Heart right ventricle (tissue), 16 donors: ENCODE measurements around the gene BET1L. TPM values are rescaled to one million over a fixed set of nuclear protein-coding genes. Genes with fewer than 3 reads are reported as not detected.

Source experiments
- ATAC-seq, 8 donors: fragments of 200-7000 bp; cut with Tn5 transposase; one replicate each; pipeline ENCODE4 v1.9.1; 2020; ENCODE audit warnings: mild to moderate bottlenecking in 8 of 8, moderate library complexity in 8 of 8, moderate number of reproducible peaks in 1 of 8
- DNase-seq, 2 donors: peaks; one replicate each; pipeline ENCODE4 v3.0.0-alpha.2; 2020
- H3K27ac ChIP-seq, 10 donors: fragments of 200-600 bp; sonication (generic) in 2 of 10; one replicate each; pipeline versions ENCODE4 v1.5.0 to v1.8.0; 2020 to 2022; ENCODE audit warnings: mild to moderate bottlenecking in 3 of 10
- H3K27me3 ChIP-seq, 7 donors: fragments of 200-600 bp; one replicate each; pipeline ENCODE4 v1.8.0; 2021 to 2022; ENCODE audit warnings: mild to moderate bottlenecking in 2 of 7
- H3K36me3 ChIP-seq, 9 donors: fragments of 200-600 bp; sonication (generic) in 1 of 9; one replicate each; pipeline versions ENCODE4 v1.5.0 to v1.8.0; 2020 to 2022; ENCODE audit warnings: mild to moderate bottlenecking in 2 of 9
- H3K4me1 ChIP-seq, 9 donors: fragments of 200-600 bp; sonication (generic) in 1 of 9; one replicate each; pipeline versions ENCODE4 v1.5.0 to v1.8.0; 2020 to 2022; ENCODE audit warnings: mild to moderate bottlenecking in 4 of 9
- H3K4me3 ChIP-seq, 10 donors: fragments of 200-600 bp; sonication (generic) in 2 of 10; one replicate each; pipeline versions ENCODE4 v1.5.0 to v1.8.0; 2020 to 2022; ENCODE audit warnings: mild to moderate bottlenecking in 7 of 10, moderate library complexity in 2 of 10
- H3K9me3 ChIP-seq, 11 donors: fragments of 200-600 bp in 10 of 11; sonication (generic) in 2 of 11; one replicate each; pipeline versions ENCODE4 v1.5.0 to v1.8.0; 2013 to 2022; ENCODE audit warnings: mild to moderate bottlenecking in 2 of 11, control low read depth in 1 of 11, moderate library complexity in 1 of 11
- CTCF ChIP-seq, 9 donors: fragments of 200-600 bp; sonication (generic) in 2 of 9; IDR thresholded peaks; one replicate each; pipeline versions ENCODE4 v1.5.0 to v1.8.0; 2021 to 2022; ENCODE audit warnings: antibody characterized with exemption in 9 of 9, mild to moderate bottlenecking in 5 of 9, moderate library complexity in 1 of 9
- WGBS, 2 donors: extraction: QIAGEN DNeasy Blood & Tissue Kit; methylation state at CpG; one replicate each; pipeline ENCODE4 v1.1.7; 2013; ENCODE audit warnings: inconsistent platforms in 1 of 2; 5-methylcytosine and 5-hydroxymethylcytosine counted together
- intact Hi-C, 10 donors: fragments of 100-400 bp; cut with DNase I; formaldehyde crosslinking; loops; one replicate each; pipeline versions ENCODE4 v1.11.1 to v1.14.2; 2022
- polyA plus RNA-seq, 2 donors: library from polyadenylated mRNA; stranded (reverse); fragments of 200-250 nt; gene quantifications; one replicate each; pipeline ENCODE4 v1.2.3, GENCODE V29; 2013
- total RNA-seq, 10 donors: library from RNA; stranded (reverse); fragmentation: NEBNext Ultra II Directional in 3 of 10; extraction: Animal tissue kit (Norgen Biotek cat#: 25700) in 3 of 10; gene quantifications; one replicate each; pipeline versions ENCODE4 v1.2.1 to v1.2.4, GENCODE V29; 2021 to 2023
- donor health status: Arrhythmogenic right ventricular cardiomyopathy.
- donor health status: ischemic (EF 13 %, LVEDD 7.1; RV severe dilation, severe dysfunction).
- donor health status: healthy with polysubstance abuse.
- donor health status: DM: no; HTN: yes; CAD: no.
- donor health status: DM: no; HTN: no; CAD: no.
- donor health status: ischemic (EF 25% LVEDD 6.9; RV normal size, moderate dysfunction).
- donor health status: ischemic (EF 25% LVEDD 5.7; RV mildly dilated, moderate dysfunction).
- donor health status: healthy.
- donor health status: DM: yes; HTN: yes; CAD: no.
- donor health status: Ischemic cardiomyopathy.
- donor health status: ischemic (EF 35%, LVEDD 5.7; RV mildly dilated, moderate dysfunction).
- donor health status: nonischemic (EF 11% LVEDD 7.7; RV severe dilation, severe dysfunction).
- donor health status: DM: yes; HTN: yes; CAD: no.
- donor health status: PGD.
- donor health status: ischemic (EF 29% LVEDD 5.4; RV normal size, mild dysfunction).
- donor health status: nonischemic (EF 23%, LVEDD 6.1; RV moderate dilation, normal function).

BET1L gene
- total and polyA plus RNA-seq, 12 donors, result 12.4 to 32.0 (median 20.7) TPM

GRCh38 chr11:215581-216037 is 8.4 kb upstream of the BET1L start:
- H3K27ac ChIP-seq, result no peak overlapping the region
- H3K27me3 ChIP-seq, result no peaks in the 10 kb centered on the region
- H3K9me3 ChIP-seq, result no peaks in the 10 kb centered on the region
- WGBS, 2 donors, result 81 to 83% methylated on average over 4 of the region's 4 CpGs
- H3K4me3 ChIP-seq, result no peak overlapping the region
- peaks cover 0 to 15% (median 7%) of the 10 kb centered on the region in 9 donors for H3K4me1 ChIP-seq
- TF ChIP-seq CTCF (IDR thresholded peaks at IDR 0.05), result no peak
- peaks cover 0 to 84% (median 55%) of the 10 kb centered on the region in 9 donors for H3K36me3 ChIP-seq
- intact Hi-C loops, result loop anchor here in 1 of 10 donors (10.0 kb wide), 1 partner anchor 289 kb away; the partner anchor contains the start of gene RNH1
- ATAC-seq (no peak), DNase-seq (no peak)

- 83 to 91% methylated on average over 7 of the region's 7 CpGs for WGBS, 2 donors
- Histone ChIP-seq H3K27ac (no peak overlapping the region), H3K9me3 (no peaks in the 10 kb centered on the region), H3K36me3 (peaks cover 0 to 96% (median 59%) of the 10 kb centered on the region in 9 donors), H3K27me3 (no peaks in the 10 kb centered on the region), H3K4me3 (no peak overlapping the region), H3K4me1 (peaks cover 8 to 30% (median 22%) of the 10 kb centered on the region in 9 donors)
- DNase-seq (no peak), ATAC-seq (no peak)
- no peak for TF ChIP-seq CTCF (IDR thresholded peaks at IDR 0.05)
- intact Hi-C loops, result loop anchor here in 1 of 10 donors (10.0 kb wide), 1 partner anchor 291 kb away; the partner anchor contains the start of gene RNH1
Measured at GRCh38 chr11:214083-214482, 6.9 kb upstream of the BET1L start.

GRCh38 chr11:213111-213510 is 5.9 kb upstream of the BET1L start:
- no peaks in the 10 kb centered on the region for H3K27me3 ChIP-seq
- no peak overlapping the region for H3K27ac ChIP-seq
- DNase-seq, result no peak
- peaks cover 8 to 30% (median 23%) of the 10 kb centered on the region in 9 donors for H3K4me1 ChIP-seq
- no peaks in the 10 kb centered on the region for H3K9me3 ChIP-seq
- intact Hi-C loops, result loop anchor here in 1 of 10 donors (10.0 kb wide), 1 partner anchor 292 kb away; the partner anchor contains the start of gene RNH1
- no peak for TF ChIP-seq CTCF (IDR thresholded peaks at IDR 0.05)
- no peak for ATAC-seq
- no peak overlapping the region for H3K4me3 ChIP-seq
- H3K36me3 ChIP-seq, result peaks cover 0 to 86% (median 54%) of the 10 kb centered on the region in 9 donors
- 81 to 87% methylated on average over 4 of the region's 4 CpGs for WGBS, 2 donors

GRCh38 chr11:212150-213100 is 5.2 kb upstream of the BET1L start:
- no peak for DNase-seq
- 90 to 93% methylated on average over 17 of the region's 17 CpGs for WGBS, 2 donors
- no peak for ATAC-seq
- no peak overlapping the region for H3K27ac ChIP-seq
- H3K36me3 ChIP-seq, result peaks cover 0 to 80% (median 48%) of the 10 kb centered on the region in 9 donors
- H3K4me1 ChIP-seq, result peaks cover 8 to 30% (median 23%) of the 10 kb centered on the region in 9 donors
- TF ChIP-seq CTCF (IDR thresholded peaks at IDR 0.05), result no peak
- no peak overlapping the region for H3K4me3 ChIP-seq
- H3K9me3 ChIP-seq, result no peaks in the 10 kb centered on the region
- intact Hi-C loops, result loop anchor here in 1 of 10 donors (10.0 kb wide), 1 partner anchor 292 kb away; the partner anchor contains the start of gene RNH1
- H3K27me3 ChIP-seq, result no peaks in the 10 kb centered on the region
